Activated CD8-positive, alpha-beta T cell treated with anti-CD3 and anti-CD28 coated beads for 36 hours (primary cell): ENCODE data around the gene MBNL1. TPM values are rescaled to one million over a fixed set of nuclear protein-coding genes. Genes with fewer than 3 reads are reported as not detected.
A peak's percentile ranks its signal among the peaks of the same experiment; 100 is the strongest.

ENCODE experiments used
- ATAC-seq: fragments of 200-7000 bp; cut with Tn5 transposase; one replicate; pipeline ENCODE4 v1.10.0; 2021; ENCODE audit warnings: mild to moderate bottlenecking, moderate library complexity
- CTCF ChIA-PET: fragments of 350-600 bp; sonication (Branson Sonifier 250); formaldehyde crosslinking; loops from one replicate; lab custom pipeline; 2021; ENCODE audit warnings: antibody characterized with exemption; lab: Charles Lee
- POLR2A ChIA-PET: fragments of 350-600 bp; sonication (Branson Sonifier 250); formaldehyde crosslinking; loops from one replicate; lab custom pipeline; 2021; ENCODE audit warnings: antibody characterized with exemption; lab: Charles Lee
- DNase-seq: peaks from one replicate; pipeline ENCODE4 v3.0.0-alpha.2; 2020
- H3K27ac Mint-ChIP-seq: one replicate; pipeline ENCODE4 v1.8.0; 2021; ENCODE audit warnings: mild to moderate bottlenecking, mixed read lengths
- H3K27me3 Mint-ChIP-seq: one replicate; pipeline ENCODE4 v1.8.0; 2021; ENCODE audit warnings: mixed read lengths
- H3K36me3 Mint-ChIP-seq: one replicate; pipeline ENCODE4 v1.8.0; 2021; ENCODE audit warnings: low read depth, mixed read lengths
- H3K4me1 Mint-ChIP-seq: one replicate; pipeline ENCODE4 v1.8.0; 2021; ENCODE audit warnings: low read depth, mixed read lengths
- H3K4me3 Mint-ChIP-seq: one replicate; pipeline ENCODE4 v1.8.0; 2021; ENCODE audit warnings: mild to moderate bottlenecking, moderate library complexity, mixed read lengths
- H3K9me3 Mint-ChIP-seq: one replicate; pipeline ENCODE4 v1.8.0; 2021; ENCODE audit warnings: mixed read lengths
- intact Hi-C: fragments of 100-400 bp; cut with micrococcal nuclease; formaldehyde crosslinking; loops from one replicate; pipeline ENCODE4 v1.10.0; 2022
- total RNA-seq, 2 experiments: library from RNA; stranded (reverse); gene quantifications; one replicate each; pipeline ENCODE4 v1.2.3, GENCODE V29; 2021
- TF ChIP-seq, protein P1 (sequence below): fragments of 200-600 bp; IDR thresholded peaks from one replicate; pipeline ENCODE4 v1.8.0; 2022; ENCODE audit warnings: antibody characterized with exemption, mild to moderate bottlenecking

Gene MBNL1
- total RNA-seq, 2 experiments from 2014 or later = 341 to 360 TPM

DNA sequence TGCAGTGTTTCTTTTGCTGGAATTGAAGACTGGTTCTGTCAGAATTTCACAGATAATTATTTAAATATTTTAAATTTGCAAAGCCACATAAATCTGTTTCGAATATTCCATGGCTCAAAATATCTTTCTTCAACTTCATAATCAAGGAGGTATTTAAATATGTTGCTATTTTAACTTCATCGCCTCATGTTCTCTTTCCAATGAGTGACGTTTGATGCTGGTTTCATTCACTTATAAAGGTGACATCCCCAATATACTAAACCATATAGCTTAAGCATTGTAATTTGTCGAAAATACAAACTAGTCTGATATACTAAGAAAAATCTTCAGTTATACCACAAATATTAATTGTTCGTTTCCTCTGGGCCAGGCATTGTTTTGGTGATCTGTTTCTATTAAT is 22.5 kb downstream of the MBNL1 start:
- H3K9me3 Mint-ChIP-seq = no peaks in the 10 kb centered on the region
- CTCF ChIA-PET = interaction anchor here (1.1 to 2.0 kb wide), 2 partner anchors 8 to 10 kb away, joined by 3 to 8 read pairs; no protein-coding TSS in a partner anchor
- H3K27me3 Mint-ChIP-seq = no peaks in the 10 kb centered on the region
- H3K36me3 Mint-ChIP-seq = peaks cover 28% of the 10 kb centered on the region
- TF ChIP-seq, protein P1, sequence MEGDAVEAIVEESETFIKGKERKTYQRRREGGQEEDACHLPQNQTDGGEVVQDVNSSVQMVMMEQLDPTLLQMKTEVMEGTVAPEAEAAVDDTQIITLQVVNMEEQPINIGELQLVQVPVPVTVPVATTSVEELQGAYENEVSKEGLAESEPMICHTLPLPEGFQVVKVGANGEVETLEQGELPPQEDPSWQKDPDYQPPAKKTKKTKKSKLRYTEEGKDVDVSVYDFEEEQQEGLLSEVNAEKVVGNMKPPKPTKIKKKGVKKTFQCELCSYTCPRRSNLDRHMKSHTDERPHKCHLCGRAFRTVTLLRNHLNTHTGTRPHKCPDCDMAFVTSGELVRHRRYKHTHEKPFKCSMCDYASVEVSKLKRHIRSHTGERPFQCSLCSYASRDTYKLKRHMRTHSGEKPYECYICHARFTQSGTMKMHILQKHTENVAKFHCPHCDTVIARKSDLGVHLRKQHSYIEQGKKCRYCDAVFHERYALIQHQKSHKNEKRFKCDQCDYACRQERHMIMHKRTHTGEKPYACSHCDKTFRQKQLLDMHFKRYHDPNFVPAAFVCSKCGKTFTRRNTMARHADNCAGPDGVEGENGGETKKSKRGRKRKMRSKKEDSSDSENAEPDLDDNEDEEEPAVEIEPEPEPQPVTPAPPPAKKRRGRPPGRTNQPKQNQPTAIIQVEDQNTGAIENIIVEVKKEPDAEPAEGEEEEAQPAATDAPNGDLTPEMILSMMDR = no peak
- intact Hi-C loops = loop anchor here (10.0 kb wide), 1 partner anchor 154 kb away; no protein-coding TSS in a partner anchor
- peak overlapping the region; percentile 86 for H3K27ac Mint-ChIP-seq
- DNase-seq (no peak), ATAC-seq (no peak)
- peak overlapping the region; percentile 25 for H3K4me3 Mint-ChIP-seq
- POLR2A ChIA-PET = interaction anchor here (1.4 to 2.0 kb wide), 2 partner anchors 10 to 48 kb away, joined by 3 to 9 read pairs; no protein-coding TSS in a partner anchor
- peaks cover 77% of the 10 kb centered on the region for H3K4me1 Mint-ChIP-seq

DNA sequence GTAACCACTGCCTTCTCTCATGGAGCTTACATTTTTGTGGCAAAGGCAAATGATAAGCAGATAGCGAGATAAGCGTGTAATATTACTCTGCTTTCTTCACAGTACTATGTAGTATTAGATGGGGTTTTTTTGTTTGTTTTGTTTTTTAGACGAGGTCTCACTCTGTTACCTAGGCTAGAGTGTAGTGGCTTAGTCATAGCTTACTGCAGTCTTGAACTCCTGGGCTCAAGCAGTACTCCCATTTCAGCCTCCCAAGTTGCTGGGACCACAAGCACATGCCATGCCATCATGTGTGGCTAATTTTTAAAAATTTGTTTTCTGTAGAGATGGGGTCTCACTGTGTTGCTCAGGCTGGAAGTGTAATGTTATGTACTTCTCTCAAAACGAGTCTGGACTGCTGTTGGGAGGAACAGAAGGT is 22.9 kb downstream of the MBNL1 start:
- no peak for DNase-seq
- peak overlapping the region; percentile 86 for H3K27ac Mint-ChIP-seq
- peak; percentile 65 for ATAC-seq
- intact Hi-C loops = loop anchor here (10.0 kb wide), 1 partner anchor 153 kb away; no protein-coding TSS in a partner anchor
- TF ChIP-seq, protein P1 = no peak
- H3K27me3 Mint-ChIP-seq = no peaks in the 10 kb centered on the region
- peak overlapping the region; percentile 25 for H3K4me3 Mint-ChIP-seq
- H3K36me3 Mint-ChIP-seq = peaks cover 27% of the 10 kb centered on the region
- ChIA-PET POLR2A (interaction anchor here (1.4 to 2.0 kb wide), 2 partner anchors 11 to 49 kb away, joined by 3 to 9 read pairs; no protein-coding TSS in a partner anchor), CTCF (interaction anchor here (1.1 to 2.0 kb wide), 2 partner anchors 9 to 10 kb away, joined by 3 to 8 read pairs; no protein-coding TSS in a partner anchor)
- H3K9me3 Mint-ChIP-seq = no peaks in the 10 kb centered on the region
- peaks cover 80% of the 10 kb centered on the region for H3K4me1 Mint-ChIP-seq

- TF ChIP-seq, protein P1 = no peak
- no peak for ATAC-seq
- Mint-ChIP-seq H3K27me3 (no peaks in the 10 kb centered on the region), H3K9me3 (no peaks in the 10 kb centered on the region), H3K36me3 (peaks cover 29% of the 10 kb centered on the region), H3K4me3 (no peak overlapping the region), H3K4me1 (peaks cover 82% of the 10 kb centered on the region), H3K27ac (peak overlapping the region; percentile 86)
- CTCF ChIA-PET = interaction anchor here (1.1 to 2.0 kb wide), 2 partner anchors 10 to 11 kb away, joined by 3 to 8 read pairs; no protein-coding TSS in a partner anchor
- intact Hi-C loops = loop anchor here (10.0 kb wide), 1 partner anchor 152 kb away; no protein-coding TSS in a partner anchor
- POLR2A ChIA-PET = interaction anchor here (2.0 kb wide), 1 partner anchor 11 kb away, joined by 9 read pairs; no protein-coding TSS in a partner anchor
- no peak for DNase-seq
Observed at GRCh38 chr3:152292366-152292765, 23.6 kb downstream of the MBNL1 start.

DNA sequence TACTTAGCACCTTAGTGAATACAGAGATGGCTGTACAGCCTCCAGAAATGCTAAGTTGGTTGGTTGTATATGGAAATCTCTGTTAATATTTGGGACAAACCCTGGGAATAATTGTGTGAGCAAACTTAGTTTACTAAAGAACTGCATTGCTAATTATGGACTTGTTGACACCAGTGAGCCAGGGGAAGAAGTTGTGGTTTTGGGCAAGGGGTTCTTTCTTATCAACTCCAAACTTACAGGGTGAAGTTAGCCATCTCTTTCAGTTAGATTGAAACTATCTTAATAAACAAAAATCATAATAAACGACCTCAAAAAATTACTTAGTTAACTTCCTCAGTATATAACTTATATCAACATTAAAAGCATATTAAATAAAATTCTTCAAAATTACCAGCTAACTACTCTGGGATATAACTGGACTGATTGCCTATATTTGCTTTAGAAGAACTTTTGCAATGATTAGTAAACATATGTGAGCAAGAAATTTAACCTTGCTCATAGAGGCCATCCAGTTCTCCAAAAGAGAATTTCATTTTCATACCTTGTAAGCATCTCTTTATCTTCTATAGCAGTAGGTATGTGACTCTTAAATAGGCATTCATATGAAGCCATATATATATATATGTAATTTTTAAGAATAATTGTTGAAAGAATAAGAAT is 24.7 kb downstream of the MBNL1 start:
- no peaks in the 10 kb centered on the region for H3K27me3 Mint-ChIP-seq
- H3K27ac Mint-ChIP-seq = peak overlapping the region; percentile 30
- POLR2A ChIA-PET = no interaction called here
- no peak overlapping the region for H3K4me3 Mint-ChIP-seq
- H3K4me1 Mint-ChIP-seq = peaks cover 77% of the 10 kb centered on the region
- intact Hi-C loops = loop anchor here (10.0 kb wide), 1 partner anchor 151 kb away; no protein-coding TSS in a partner anchor
- DNase-seq (no peak), ATAC-seq (no peak)
- TF ChIP-seq, protein P1 = no peak
- H3K9me3 Mint-ChIP-seq = no peaks in the 10 kb centered on the region
- CTCF ChIA-PET = interaction anchor here (0.9 to 1.4 kb wide), 2 partner anchors 9 to 10 kb away, joined by 3 to 4 read pairs; no protein-coding TSS in a partner anchor
- H3K36me3 Mint-ChIP-seq = peaks cover 29% of the 10 kb centered on the region
